ENCODE measurements around the gene GLG1.
A peak's percentile ranks its signal among the peaks of the same experiment; 100 is the strongest.

GLG1 gene

DNA sequence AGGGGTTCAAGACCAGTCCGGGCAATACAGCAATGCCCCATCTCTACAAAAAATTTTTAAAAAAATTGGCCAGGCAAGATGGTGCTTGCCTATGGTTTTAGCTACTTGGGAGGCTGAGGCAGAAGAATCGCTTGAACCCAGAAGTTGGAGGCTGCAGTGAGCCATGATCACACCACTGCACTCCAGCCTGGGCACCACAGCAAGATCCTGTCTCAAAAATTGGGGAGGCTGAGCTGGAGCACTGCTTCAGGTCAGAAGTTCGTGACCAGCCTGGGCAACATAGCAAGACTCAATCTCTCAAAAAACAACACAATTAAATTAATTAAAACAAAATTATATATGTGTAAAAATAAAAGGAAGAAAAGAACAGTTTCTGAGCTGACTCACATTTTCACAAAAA, 110.9 kb downstream of the GLG1 start:
- TF ChIP-seq ZBTB7A (IDR thresholded peaks at IDR 0.05; ENCODE audit: low read depth) (no peak), EP300 (IDR thresholded peaks at IDR 0.05; ENCODE audit: borderline replicate concordance) (no peak), CREB1 (IDR thresholded peaks at IDR 0.05; ENCODE audit: low read depth) (no peak), CEBPB (IDR thresholded peaks at IDR 0.05) (no peak), RAD21 (IDR thresholded peaks at IDR 0.05; ENCODE audit: low read depth) (no peak), EGR1 (IDR thresholded peaks at IDR 0.05) (no peak), TCF12 (IDR thresholded peaks at IDR 0.05; ENCODE audit: low read depth) (no peak), FOXM1 (IDR thresholded peaks at IDR 0.05; ENCODE audit: borderline replicate concordance, low read depth) (no peak), NFIC (IDR thresholded peaks at IDR 0.05) (no peak), TEAD4 (IDR thresholded peaks at IDR 0.05) (no peak), TAF1 (IDR thresholded peaks at IDR 0.05; ENCODE audit: low read depth) (no peak), YY1 (IDR thresholded peaks at IDR 0.05; ENCODE audit: low read depth) (no peak)
- TF ChIP-seq, protein P1, sequence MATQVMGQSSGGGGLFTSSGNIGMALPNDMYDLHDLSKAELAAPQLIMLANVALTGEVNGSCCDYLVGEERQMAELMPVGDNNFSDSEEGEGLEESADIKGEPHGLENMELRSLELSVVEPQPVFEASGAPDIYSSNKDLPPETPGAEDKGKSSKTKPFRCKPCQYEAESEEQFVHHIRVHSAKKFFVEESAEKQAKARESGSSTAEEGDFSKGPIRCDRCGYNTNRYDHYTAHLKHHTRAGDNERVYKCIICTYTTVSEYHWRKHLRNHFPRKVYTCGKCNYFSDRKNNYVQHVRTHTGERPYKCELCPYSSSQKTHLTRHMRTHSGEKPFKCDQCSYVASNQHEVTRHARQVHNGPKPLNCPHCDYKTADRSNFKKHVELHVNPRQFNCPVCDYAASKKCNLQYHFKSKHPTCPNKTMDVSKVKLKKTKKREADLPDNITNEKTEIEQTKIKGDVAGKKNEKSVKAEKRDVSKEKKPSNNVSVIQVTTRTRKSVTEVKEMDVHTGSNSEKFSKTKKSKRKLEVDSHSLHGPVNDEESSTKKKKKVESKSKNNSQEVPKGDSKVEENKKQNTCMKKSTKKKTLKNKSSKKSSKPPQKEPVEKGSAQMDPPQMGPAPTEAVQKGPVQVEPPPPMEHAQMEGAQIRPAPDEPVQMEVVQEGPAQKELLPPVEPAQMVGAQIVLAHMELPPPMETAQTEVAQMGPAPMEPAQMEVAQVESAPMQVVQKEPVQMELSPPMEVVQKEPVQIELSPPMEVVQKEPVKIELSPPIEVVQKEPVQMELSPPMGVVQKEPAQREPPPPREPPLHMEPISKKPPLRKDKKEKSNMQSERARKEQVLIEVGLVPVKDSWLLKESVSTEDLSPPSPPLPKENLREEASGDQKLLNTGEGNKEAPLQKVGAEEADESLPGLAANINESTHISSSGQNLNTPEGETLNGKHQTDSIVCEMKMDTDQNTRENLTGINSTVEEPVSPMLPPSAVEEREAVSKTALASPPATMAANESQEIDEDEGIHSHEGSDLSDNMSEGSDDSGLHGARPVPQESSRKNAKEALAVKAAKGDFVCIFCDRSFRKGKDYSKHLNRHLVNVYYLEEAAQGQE (IDR thresholded peaks at IDR 0.05; ENCODE audit: low read depth): no peak
- TF ChIP-seq, protein P2, sequence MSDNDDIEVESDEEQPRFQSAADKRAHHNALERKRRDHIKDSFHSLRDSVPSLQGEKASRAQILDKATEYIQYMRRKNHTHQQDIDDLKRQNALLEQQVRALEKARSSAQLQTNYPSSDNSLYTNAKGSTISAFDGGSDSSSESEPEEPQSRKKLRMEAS (IDR thresholded peaks at IDR 0.05): no peak
- TF ChIP-seq, protein P3, sequence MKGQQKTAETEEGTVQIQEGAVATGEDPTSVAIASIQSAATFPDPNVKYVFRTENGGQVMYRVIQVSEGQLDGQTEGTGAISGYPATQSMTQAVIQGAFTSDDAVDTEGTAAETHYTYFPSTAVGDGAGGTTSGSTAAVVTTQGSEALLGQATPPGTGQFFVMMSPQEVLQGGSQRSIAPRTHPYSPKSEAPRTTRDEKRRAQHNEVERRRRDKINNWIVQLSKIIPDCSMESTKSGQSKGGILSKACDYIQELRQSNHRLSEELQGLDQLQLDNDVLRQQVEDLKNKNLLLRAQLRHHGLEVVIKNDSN (IDR thresholded peaks at IDR 0.05): no peak

DNA sequence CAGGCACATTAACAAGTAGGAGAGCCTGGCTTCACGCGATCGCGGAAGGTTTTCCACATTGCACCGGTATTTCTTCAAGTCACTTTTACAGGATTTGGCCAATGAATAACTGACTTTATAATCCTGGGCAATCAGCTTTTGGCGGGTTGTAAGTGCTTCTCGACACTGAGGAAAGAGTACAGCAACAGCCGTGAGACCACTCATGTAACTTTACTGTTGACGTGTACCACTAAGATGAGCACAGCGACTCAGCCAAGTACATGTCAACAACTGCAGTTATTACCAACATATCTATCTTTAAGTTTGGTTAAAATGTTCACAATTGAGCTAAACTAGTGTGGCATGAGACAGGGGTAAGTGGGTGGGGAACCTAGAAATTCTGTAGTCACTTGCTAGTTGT, 113.9 kb downstream of the GLG1 start:
- TF ChIP-seq NFIC (IDR thresholded peaks at IDR 0.05): no peak
- no peak for TF ChIP-seq RAD21 (IDR thresholded peaks at IDR 0.05; ENCODE audit: low read depth)
- TF ChIP-seq YY1 (IDR thresholded peaks at IDR 0.05; ENCODE audit: low read depth): no peak
- TF ChIP-seq, protein P2 (IDR thresholded peaks at IDR 0.05): no peak
- no peak for TF ChIP-seq EP300 (IDR thresholded peaks at IDR 0.05; ENCODE audit: borderline replicate concordance)

DNA sequence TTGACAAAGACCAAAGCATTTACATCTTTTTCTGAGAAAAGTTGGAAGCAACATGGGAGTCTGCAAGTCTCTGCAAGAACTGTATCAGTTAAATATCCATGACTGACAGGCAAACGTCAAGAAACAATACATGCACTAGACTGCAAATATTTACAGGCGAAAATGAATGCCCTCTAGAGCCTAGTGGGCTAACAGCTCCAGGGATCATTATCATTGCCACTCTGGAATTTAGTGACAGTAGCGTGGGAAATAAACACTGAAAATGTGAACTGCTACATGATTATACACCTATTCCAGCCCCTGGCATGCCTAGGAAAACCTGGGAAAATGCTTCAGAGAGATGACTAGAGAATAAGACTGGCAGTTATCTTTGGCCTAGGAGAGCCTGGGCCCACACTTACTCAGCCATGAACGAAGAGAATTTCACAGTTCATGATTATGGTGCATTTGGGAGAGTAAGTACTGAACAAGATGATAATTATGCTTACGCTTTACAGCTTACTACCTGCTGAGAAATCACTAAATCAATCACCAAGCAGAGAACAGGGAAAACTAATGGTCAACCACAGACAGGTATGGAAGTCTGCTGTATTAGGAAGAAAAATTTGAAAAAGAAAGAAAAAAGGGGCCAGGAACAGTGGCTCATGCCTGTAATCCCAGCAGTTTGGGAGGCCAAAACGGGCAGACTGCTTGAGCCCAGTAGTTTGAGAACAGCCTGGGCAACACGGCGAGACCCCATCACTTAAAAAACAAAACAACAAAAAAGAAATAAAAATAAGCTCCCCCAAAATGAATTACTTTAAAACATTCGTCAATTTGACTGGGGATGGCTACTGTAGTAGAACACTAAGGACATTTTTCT, 119.0 kb downstream of the GLG1 start:
- TF ChIP-seq RAD21 (IDR thresholded peaks at IDR 0.05; ENCODE audit: low read depth): no peak
- no peak for TF ChIP-seq TEAD4 (IDR thresholded peaks at IDR 0.05)
- no peak for TF ChIP-seq TAF1 (IDR thresholded peaks at IDR 0.05; ENCODE audit: low read depth)

DNA sequence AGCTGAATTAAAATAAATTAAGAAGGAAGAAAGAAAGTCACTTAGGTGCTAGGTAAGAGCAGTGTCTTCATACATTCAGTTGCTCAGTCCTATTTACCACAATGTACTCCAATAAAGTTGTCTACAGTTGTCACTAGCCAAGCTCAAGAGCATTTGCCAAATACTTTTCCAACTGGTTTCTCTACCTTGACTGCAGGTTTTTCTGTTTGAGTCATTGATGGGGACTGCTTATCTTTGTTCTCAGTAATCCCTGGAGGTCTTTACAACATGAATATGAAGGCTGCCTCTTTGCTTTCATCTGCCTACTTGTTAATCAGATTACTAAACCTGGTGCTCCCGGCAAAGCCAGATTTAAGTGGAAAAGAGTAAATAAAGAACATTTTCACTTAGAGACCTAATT, 121.0 kb downstream of the GLG1 start:
- TF ChIP-seq CEBPB (IDR thresholded peaks at IDR 0.05) (no peak), TCF12 (IDR thresholded peaks at IDR 0.05; ENCODE audit: low read depth) (no peak)
- TF ChIP-seq, protein P3 (IDR thresholded peaks at IDR 0.05): no peak

DNA sequence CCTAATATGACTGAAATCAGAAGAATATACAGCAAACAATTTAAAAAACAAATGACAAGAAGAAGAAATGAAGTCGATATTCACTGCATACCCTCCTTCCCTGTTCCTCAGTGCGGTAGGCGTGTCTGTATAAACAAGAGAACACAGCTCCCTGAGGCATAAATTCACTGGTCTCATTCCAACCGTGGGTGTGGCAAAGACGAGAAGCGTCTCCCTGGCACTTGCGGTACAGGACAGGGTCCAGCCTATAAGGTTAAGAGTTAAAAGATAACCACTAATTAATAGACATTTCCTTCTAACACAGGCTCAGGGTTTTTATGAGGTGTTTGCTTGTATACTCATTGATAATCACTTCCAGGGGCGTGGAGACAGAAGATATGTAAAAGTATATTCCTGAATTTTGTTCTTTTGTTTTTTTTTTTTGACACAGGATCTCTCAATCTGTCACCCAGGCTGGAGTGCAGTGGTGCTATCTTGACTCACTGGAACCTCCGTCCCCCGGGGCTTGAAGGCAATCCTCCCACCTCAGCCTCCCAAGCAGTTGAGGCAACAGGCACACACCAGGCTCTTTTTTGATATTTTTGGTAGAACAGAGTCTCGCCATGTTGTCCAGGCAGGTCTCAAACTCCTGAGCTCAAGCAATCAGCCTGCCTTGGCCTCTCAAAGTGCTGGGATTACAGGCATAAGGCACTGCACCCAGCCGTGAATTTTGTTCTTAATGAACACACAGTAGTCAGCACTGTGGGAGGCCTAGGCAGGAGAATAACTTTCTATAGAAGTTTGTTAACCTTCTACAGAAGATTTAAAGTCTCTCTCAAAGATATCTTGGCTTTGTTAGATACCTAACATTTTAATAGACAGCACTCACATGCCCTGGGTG, 126.5 kb downstream of the GLG1 start:
- TF ChIP-seq, protein P2 (IDR thresholded peaks at IDR 0.05): no peak
- peak; percentile 64 for TF ChIP-seq TEAD4 (IDR thresholded peaks at IDR 0.05)

DNA sequence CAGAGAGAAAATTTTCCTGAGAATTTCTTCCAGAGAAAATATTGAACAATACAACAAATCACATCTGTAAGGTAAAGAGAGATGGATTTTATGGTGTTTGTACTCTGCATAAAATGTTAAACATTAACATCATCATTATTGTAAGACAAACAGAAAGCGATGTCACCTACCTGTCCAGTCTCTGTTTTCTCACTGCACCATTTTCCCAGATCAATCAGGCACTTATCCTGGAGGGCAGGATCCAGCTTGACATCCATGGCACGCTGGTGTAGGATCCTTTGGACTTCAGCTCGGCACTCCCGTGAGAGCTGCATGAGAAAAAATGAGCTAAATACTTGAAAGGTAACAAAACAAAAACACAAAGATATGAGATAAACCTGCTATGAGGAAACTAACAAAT, 129.7 kb downstream of the GLG1 start:
- TF ChIP-seq FOXM1 (IDR thresholded peaks at IDR 0.05; ENCODE audit: borderline replicate concordance, low read depth) (no peak), TAF1 (IDR thresholded peaks at IDR 0.05; ENCODE audit: low read depth) (no peak), TCF12 (IDR thresholded peaks at IDR 0.05; ENCODE audit: low read depth) (no peak), CREB1 (IDR thresholded peaks at IDR 0.05; ENCODE audit: low read depth) (no peak), ZBTB7A (IDR thresholded peaks at IDR 0.05; ENCODE audit: low read depth) (no peak)
- TF ChIP-seq, protein P3 (IDR thresholded peaks at IDR 0.05): no peak

DNA sequence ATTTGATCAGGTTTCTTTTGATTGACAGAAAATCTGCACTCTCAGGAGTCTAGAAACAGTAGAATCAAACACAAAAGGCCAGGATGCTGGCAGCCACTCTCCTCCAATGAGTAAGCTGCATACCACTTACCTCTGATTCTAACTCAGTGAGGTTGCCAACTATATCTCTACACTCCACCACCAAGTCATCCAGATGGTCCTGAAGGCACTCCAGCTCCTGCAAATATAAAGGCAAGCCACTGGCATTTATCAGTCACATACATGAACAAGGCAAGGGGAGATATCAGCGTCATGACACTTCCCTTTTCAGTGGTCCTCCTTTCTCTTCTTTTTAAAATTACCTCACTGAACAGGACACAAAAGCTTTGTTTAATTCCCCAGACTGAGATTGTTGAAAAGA, 132.5 kb downstream of the GLG1 start:
- no peak for TF ChIP-seq ZBTB7A (IDR thresholded peaks at IDR 0.05; ENCODE audit: low read depth)
- TF ChIP-seq YY1 (IDR thresholded peaks at IDR 0.05; ENCODE audit: low read depth): no peak
- TF ChIP-seq CREB1 (IDR thresholded peaks at IDR 0.05; ENCODE audit: low read depth): no peak
- TF ChIP-seq NFIC (IDR thresholded peaks at IDR 0.05): no peak
- no peak for TF ChIP-seq TAF1 (IDR thresholded peaks at IDR 0.05; ENCODE audit: low read depth)
- TF ChIP-seq TCF12 (IDR thresholded peaks at IDR 0.05; ENCODE audit: low read depth): no peak
- TF ChIP-seq RAD21 (IDR thresholded peaks at IDR 0.05; ENCODE audit: low read depth): no peak
- no peak for TF ChIP-seq EP300 (IDR thresholded peaks at IDR 0.05; ENCODE audit: borderline replicate concordance)
- TF ChIP-seq, protein P2 (IDR thresholded peaks at IDR 0.05): no peak
- no peak for TF ChIP-seq CEBPB (IDR thresholded peaks at IDR 0.05)
- TF ChIP-seq FOXM1 (IDR thresholded peaks at IDR 0.05; ENCODE audit: borderline replicate concordance, low read depth): no peak
- TF ChIP-seq EGR1 (IDR thresholded peaks at IDR 0.05): no peak
- no peak for TF ChIP-seq TEAD4 (IDR thresholded peaks at IDR 0.05)
- TF ChIP-seq, protein P3 (IDR thresholded peaks at IDR 0.05): no peak
- TF ChIP-seq, protein P1 (IDR thresholded peaks at IDR 0.05; ENCODE audit: low read depth): no peak
